Caco-2 (cell line): Measurements from ENCODE around the gene AGO3. TPM values are rescaled to one million over a fixed set of nuclear protein-coding genes. Genes with fewer than 3 reads are reported as not detected.
A peak's percentile ranks its signal among the peaks of the same experiment; 100 is the strongest.

Experiments used
- BruUV-seq: library from RNA; stranded (reverse); fragments of 400-500 nt; replicated peaks from 2 replicates; lab custom pipeline; 2021; lab: Mats Ljungman, UMichigan
- CTCF ChIA-PET: fragments of 300-600 bp; sonication (Branson Sonifier 250); formaldehyde crosslinking; loops from one replicate; lab custom pipeline; 2022; ENCODE audit warnings: antibody characterized with exemption; lab: Charles Lee
- POLR2A ChIA-PET: fragments of 300-600 bp; sonication (Branson Sonifier 250); formaldehyde crosslinking; loops from one replicate; lab custom pipeline; 2022; ENCODE audit warnings: antibody characterized with exemption; lab: Charles Lee
- DNase-seq, 2 experiments: peaks; one replicate each; pipeline versions ENCODE4 v3.0.0 to v3.0.0-alpha.2; 2020 to 2022
- H3K27me3 ChIP-seq: replicated peaks from 2 replicates; pipeline ENCODE4 v1.6.0; 2011; ENCODE audit warnings: low read length; ENCODE audit not compliant: control insufficient read depth, insufficient read depth
- H3K36me3 ChIP-seq: 2 replicates; pipeline ENCODE4 v1.5.1; 2011; ENCODE audit warnings: low read length; ENCODE audit not compliant: control insufficient read depth, insufficient read depth
- H3K4me1 ChIP-seq: fragments of 250-450 bp; sonication (Bioruptor Pico); 2 replicates; pipeline ENCODE4 v1.5.1; 2020; ENCODE audit warnings: mild to moderate bottlenecking
- H3K4me3 ChIP-seq: 2 replicates; pipeline ENCODE4 v1.5.1; 2011; ENCODE audit warnings: low read depth, mild to moderate bottlenecking, control low read depth, low read length
- H3K9me3 ChIP-seq: fragments of 250-450 bp; sonication (Bioruptor Pico); 2 replicates; pipeline ENCODE4 v1.5.1; 2020; ENCODE audit warnings: mild to moderate bottlenecking, moderate library complexity
- H3K27ac Mint-ChIP-seq: one replicate; pipeline ENCODE4 v1.8.0; 2022; ENCODE audit warnings: mixed read lengths; ENCODE audit not compliant: unreplicated experiment
- H3K27me3 Mint-ChIP-seq: one replicate; pipeline ENCODE4 v1.8.0; 2022; ENCODE audit warnings: mixed read lengths; ENCODE audit not compliant: insufficient read depth, unreplicated experiment
- H3K36me3 Mint-ChIP-seq: one replicate; pipeline ENCODE4 v1.8.0; 2022; ENCODE audit warnings: mild to moderate bottlenecking, mixed read lengths; ENCODE audit not compliant: insufficient read depth, unreplicated experiment
- H3K4me1 Mint-ChIP-seq: one replicate; pipeline ENCODE4 v1.8.0; 2022; ENCODE audit warnings: low read depth, mixed read lengths; ENCODE audit not compliant: unreplicated experiment
- H3K4me3 Mint-ChIP-seq: one replicate; pipeline ENCODE4 v1.8.0; 2022; ENCODE audit warnings: mild to moderate bottlenecking, moderate library complexity, mixed read lengths; ENCODE audit not compliant: unreplicated experiment
- H3K9me3 Mint-ChIP-seq: one replicate; pipeline ENCODE4 v1.8.0; 2022; ENCODE audit warnings: mixed read lengths; ENCODE audit not compliant: unreplicated experiment
- intact Hi-C: fragments of 100-400 bp; cut with micrococcal nuclease; formaldehyde crosslinking; loops from one replicate; pipeline ENCODE4 v1.10.0; 2022; ENCODE audit not compliant: unreplicated experiment
- total RNA-seq: library from RNA; stranded (reverse); gene quantifications from 2 replicates; pipeline ENCODE4 v1.2.3, GENCODE V29; 2022
- TF ChIP-seq, protein P1 (sequence below), 2 experiments: fragments of 200-600 bp in 1 of 2; IDR thresholded peaks; 1 replicate in 1 of 2; 2 replicates in 1 of 2; pipeline versions ENCODE4 v1.5.1 to v1.8.0; 2011 to 2022; ENCODE audit warnings: antibody characterized with exemption in 1 of 2, control low read depth in 1 of 2, inconsistent platforms in 1 of 2, low read depth in 1 of 2, low read length in 1 of 2, mild to moderate bottlenecking in 1 of 2, moderate library complexity in 1 of 2; ENCODE audit not compliant: insufficient read depth in 1 of 2, severe bottlenecking in 1 of 2, unreplicated experiment in 1 of 2

The AGO3 gene
- total RNA-seq, 1 experiment from 2014 or later, result 18.1 TPM

DNA sequence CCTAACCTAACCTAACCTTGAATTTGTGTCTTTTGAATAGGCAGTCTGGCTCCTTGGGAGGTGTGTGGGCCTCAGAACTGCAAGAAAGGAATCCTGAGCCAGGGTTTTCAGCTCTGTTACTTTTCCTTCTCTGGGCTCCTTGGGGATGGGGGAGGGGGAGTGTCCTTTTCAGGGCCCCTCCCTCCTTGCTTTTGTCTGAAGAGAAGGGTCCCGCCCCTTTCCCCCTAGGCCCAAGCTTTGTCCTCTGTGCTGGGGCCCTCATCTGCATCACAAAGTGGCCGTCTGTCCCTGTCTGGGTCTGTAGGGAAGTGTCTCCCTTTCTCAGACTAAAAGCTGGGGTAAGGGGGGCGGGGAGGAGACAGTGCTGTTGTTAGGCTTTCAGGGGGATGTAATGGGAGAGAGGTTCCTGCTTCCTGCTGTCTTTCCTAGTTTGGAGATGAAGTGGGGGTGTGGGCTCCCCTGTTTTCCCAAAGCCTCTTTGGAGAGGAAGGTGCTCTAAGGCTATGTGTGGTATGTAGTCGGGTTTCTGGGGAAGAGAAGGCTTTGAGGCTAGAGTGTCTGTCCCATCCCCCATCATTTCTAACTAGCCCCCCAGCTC is 44.8 kb upstream of the AGO3 start:
- intact Hi-C loops, result no loop called here
- CTCF ChIA-PET, result interaction anchor here (0.6 kb wide), 1 partner anchor 670 kb away, joined by 4 read pairs; no protein-coding TSS in a partner anchor

DNA sequence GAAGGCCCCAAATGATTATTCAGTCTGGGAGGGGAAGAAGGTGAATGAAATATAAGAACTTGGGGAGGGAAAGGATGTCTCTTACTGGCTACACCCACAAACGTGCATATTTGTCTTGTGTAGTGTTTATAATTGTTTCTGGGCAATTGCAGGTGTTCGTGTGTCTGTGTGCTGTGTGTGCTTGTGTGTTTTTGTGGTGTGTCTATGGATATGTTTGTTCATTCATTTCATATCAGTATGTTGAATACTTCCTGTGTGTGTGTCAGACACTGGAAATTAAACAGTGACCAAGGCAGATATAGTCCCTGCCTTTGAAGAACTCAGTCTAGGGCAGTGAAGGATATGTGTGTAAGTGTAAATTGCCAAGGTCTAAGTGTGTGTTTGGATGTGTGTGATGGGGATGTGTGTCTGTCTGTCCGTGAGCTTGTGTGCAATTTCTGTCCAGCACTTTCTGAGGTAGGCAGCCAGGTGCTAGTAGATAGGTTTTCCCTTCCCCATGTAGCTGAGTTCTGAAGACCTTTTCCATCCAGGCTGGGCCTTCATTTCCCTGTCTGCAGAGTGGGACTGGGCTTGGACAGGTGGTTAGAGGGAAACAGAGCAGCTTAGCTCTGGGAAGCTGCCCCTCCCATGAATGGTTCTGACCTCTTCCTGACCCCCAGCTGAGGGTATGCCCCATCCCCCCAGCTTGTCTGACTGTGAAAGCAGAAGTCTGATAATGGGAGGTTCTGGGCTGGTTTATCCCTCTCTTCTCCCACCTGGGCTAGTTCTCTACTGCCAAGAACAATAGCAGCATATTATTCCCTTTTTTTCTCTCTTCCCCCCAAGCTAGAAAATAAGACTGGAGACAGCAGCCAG is 44.1 kb upstream of the AGO3 start:
- no peaks in the 10 kb centered on the region for H3K27me3 Mint-ChIP-seq
- no peaks in the 10 kb centered on the region for H3K36me3 ChIP-seq
- H3K9me3 Mint-ChIP-seq, result no peaks in the 10 kb centered on the region
- peaks cover 14% of the 10 kb centered on the region for H3K4me1 ChIP-seq
- no peak overlapping the region for H3K27ac Mint-ChIP-seq
- H3K4me1 Mint-ChIP-seq, result peaks cover 29% of the 10 kb centered on the region
- TF ChIP-seq, protein P1, sequence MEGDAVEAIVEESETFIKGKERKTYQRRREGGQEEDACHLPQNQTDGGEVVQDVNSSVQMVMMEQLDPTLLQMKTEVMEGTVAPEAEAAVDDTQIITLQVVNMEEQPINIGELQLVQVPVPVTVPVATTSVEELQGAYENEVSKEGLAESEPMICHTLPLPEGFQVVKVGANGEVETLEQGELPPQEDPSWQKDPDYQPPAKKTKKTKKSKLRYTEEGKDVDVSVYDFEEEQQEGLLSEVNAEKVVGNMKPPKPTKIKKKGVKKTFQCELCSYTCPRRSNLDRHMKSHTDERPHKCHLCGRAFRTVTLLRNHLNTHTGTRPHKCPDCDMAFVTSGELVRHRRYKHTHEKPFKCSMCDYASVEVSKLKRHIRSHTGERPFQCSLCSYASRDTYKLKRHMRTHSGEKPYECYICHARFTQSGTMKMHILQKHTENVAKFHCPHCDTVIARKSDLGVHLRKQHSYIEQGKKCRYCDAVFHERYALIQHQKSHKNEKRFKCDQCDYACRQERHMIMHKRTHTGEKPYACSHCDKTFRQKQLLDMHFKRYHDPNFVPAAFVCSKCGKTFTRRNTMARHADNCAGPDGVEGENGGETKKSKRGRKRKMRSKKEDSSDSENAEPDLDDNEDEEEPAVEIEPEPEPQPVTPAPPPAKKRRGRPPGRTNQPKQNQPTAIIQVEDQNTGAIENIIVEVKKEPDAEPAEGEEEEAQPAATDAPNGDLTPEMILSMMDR (IDR thresholded peaks at IDR 0.05; ENCODE audit: insufficient read depth in 1 of 2, low read depth in 1 of 2, low read length in 1 of 2, severe bottlenecking in 1 of 2, unreplicated experiment in 1 of 2), result no peak
- ChIA-PET POLR2A (no interaction called here), CTCF (no interaction called here)
- H3K36me3 Mint-ChIP-seq, result peaks cover 17% of the 10 kb centered on the region
- no peak overlapping the region for H3K4me3 ChIP-seq
- no peak for DNase-seq
- H3K27me3 ChIP-seq, result no peaks in the 10 kb centered on the region
- intact Hi-C loops, result no loop called here
- no TSS peak for BruUV-seq
- H3K9me3 ChIP-seq, result no peaks in the 10 kb centered on the region
- H3K4me3 Mint-ChIP-seq, result no peak overlapping the region

More for the DNA sequence above, 44.8 kb upstream of the AGO3 start:
- Mint-ChIP-seq H3K9me3 (no peaks in the 10 kb centered on the region), H3K4me1 (peaks cover 30% of the 10 kb centered on the region), H3K36me3 (peaks cover 17% of the 10 kb centered on the region), H3K27me3 (no peaks in the 10 kb centered on the region), H3K4me3 (no peak overlapping the region), H3K27ac (no peak overlapping the region)
- POLR2A ChIA-PET, result no interaction called here
- H3K4me3 ChIP-seq, result no peak overlapping the region
- peak in 1 of 2 experiments; percentile 17 for DNase-seq
- no peaks in the 10 kb centered on the region for H3K36me3 ChIP-seq
- TF ChIP-seq, protein P1 (IDR thresholded peaks at IDR 0.05; ENCODE audit: insufficient read depth in 1 of 2, low read depth in 1 of 2, low read length in 1 of 2, severe bottlenecking in 1 of 2, unreplicated experiment in 1 of 2), result no peak
- H3K9me3 ChIP-seq, result no peaks in the 10 kb centered on the region
- H3K4me1 ChIP-seq, result peaks cover 14% of the 10 kb centered on the region
- H3K27me3 ChIP-seq, result no peaks in the 10 kb centered on the region
- BruUV-seq, result no TSS peak

DNA sequence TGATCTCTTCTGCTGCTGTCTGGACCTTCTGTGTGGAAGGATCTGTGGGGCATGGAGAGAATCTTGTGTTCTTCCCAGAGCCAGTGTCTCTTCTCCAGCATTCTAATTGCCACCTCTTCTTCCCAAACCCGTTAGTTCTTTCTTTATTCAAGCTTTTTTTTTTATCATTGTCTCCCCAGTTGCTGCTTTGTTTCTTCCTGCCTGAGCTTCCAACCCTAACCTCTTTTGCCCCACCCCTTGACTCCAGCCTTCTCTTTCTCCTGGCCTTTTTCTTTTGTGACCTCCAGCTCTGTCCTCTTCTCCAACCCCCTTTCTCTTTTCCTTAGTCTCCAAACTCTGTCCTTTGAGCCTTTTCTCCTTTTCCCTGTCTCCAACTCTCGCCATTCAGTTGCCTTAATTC is 43.4 kb upstream of the AGO3 start:
- no peak for DNase-seq
- H3K9me3 Mint-ChIP-seq, result no peaks in the 10 kb centered on the region
- H3K27ac Mint-ChIP-seq, result no peak overlapping the region
- H3K4me1 Mint-ChIP-seq, result peaks cover 22% of the 10 kb centered on the region
- Histone ChIP-seq H3K4me1 (peaks cover 14% of the 10 kb centered on the region), H3K27me3 (no peaks in the 10 kb centered on the region), H3K9me3 (no peaks in the 10 kb centered on the region), H3K36me3 (no peaks in the 10 kb centered on the region), H3K4me3 (no peak overlapping the region)
- no peaks in the 10 kb centered on the region for H3K27me3 Mint-ChIP-seq
- H3K36me3 Mint-ChIP-seq, result peaks cover 17% of the 10 kb centered on the region
- POLR2A ChIA-PET, result interaction anchor here (0.6 kb wide), 1 partner anchor 9 kb away, joined by 4 read pairs; no protein-coding TSS in a partner anchor
- CTCF ChIA-PET, result no interaction called here
- no peak overlapping the region for H3K4me3 Mint-ChIP-seq
- intact Hi-C loops, result no loop called here
- TF ChIP-seq, protein P1 (IDR thresholded peaks at IDR 0.05; ENCODE audit: insufficient read depth in 1 of 2, low read depth in 1 of 2, low read length in 1 of 2, severe bottlenecking in 1 of 2, unreplicated experiment in 1 of 2), result no peak
- BruUV-seq, result no TSS peak
